Measurements from ENCODE around the gene SERINC1.

DNA sequence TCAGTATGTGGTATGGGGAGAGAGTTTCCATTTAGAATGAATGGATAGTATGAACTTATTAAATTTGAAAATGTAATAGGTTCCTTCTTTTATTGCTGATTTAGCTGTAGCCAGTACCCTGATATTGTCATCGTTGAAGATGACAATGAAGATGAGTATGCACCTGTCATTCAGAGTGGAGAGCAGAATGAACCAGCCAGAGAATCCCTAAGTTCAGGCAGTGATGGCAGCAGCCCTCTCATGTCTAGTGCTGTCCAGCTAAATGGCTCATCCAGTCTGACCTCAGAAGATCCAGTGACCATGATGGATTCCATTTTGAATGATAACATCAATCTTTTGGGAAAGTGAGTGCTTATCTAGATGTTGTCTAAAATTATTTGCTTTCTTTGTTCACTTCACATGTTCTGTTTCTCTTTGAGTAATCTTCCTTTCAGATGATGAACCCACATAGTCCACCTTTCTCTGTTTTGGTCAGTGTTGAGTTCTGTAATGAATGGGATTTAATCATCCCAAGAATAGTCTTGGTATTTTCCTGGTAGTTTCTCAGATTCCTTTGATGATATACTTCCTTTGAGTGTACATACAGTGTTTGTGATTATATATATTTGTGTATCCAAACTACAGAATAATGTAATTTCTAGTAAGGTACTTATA lies 48.9 kb downstream of the SERINC1 start:
- TF ChIP-seq NFYB (CRISPR knock-in tag; conservative IDR thresholded peaks at IDR 0.05; ENCODE audit: low read depth) (no peak), FOXK1 (CRISPR knock-in tag; IDR thresholded peaks at IDR 0.05) (no peak), CREB1 (CRISPR knock-in tag; IDR thresholded peaks at IDR 0.05) (no peak), NR2C2 (CRISPR knock-in tag; IDR thresholded peaks at IDR 0.05) (no peak), GRHL2 (CRISPR knock-in tag; IDR thresholded peaks at IDR 0.05; ENCODE audit: insufficient replicate concordance, severe bottlenecking) (no peak)
- TF ChIP-seq, protein P1, sequence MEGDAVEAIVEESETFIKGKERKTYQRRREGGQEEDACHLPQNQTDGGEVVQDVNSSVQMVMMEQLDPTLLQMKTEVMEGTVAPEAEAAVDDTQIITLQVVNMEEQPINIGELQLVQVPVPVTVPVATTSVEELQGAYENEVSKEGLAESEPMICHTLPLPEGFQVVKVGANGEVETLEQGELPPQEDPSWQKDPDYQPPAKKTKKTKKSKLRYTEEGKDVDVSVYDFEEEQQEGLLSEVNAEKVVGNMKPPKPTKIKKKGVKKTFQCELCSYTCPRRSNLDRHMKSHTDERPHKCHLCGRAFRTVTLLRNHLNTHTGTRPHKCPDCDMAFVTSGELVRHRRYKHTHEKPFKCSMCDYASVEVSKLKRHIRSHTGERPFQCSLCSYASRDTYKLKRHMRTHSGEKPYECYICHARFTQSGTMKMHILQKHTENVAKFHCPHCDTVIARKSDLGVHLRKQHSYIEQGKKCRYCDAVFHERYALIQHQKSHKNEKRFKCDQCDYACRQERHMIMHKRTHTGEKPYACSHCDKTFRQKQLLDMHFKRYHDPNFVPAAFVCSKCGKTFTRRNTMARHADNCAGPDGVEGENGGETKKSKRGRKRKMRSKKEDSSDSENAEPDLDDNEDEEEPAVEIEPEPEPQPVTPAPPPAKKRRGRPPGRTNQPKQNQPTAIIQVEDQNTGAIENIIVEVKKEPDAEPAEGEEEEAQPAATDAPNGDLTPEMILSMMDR (IDR thresholded peaks at IDR 0.05): no peak

Data from WTC11 (cell line).